ENCODE measurements around the gene EXOSC7. TPM values are rescaled to one million over a fixed set of nuclear protein-coding genes. Genes with fewer than 3 reads are reported as not detected.

The EXOSC7 gene
- total RNA-seq: 37.7 TPM

GRCh38 chr3:44976002-44976815 is at the start of gene EXOSC7, which contains the start of gene ZDHHC3:
Gene EXOSC7, plus strand, starts transcription at chr3:44976244. Its CDS starts 34 bp downstream, at chr3:44976278.
Gene ZDHHC3, minus strand, starts transcription at chr3:44976174. Its CDS starts 16,738 bp downstream, at chr3:44959436.

GRCh38 chr3:45026038-45026437 is 50.0 kb downstream of the EXOSC7 start, which contains the start of gene CLEC3B:
Gene CLEC3B, plus strand, starts transcription at chr3:45026303. Its CDS starts 60 bp downstream, at chr3:45026363.

Other genes starting within 250 kb of the EXOSC7 start
- 14.0 TPM for gene ZNF501, start 246.6 kb upstream of the EXOSC7 start, total RNA-seq
- gene KIAA1143, start 214.6 kb upstream of the EXOSC7 start, total RNA-seq: 36.4 TPM
- gene KIF15, start 214.4 kb upstream of the EXOSC7 start, total RNA-seq: 10.6 TPM
- gene TMEM42, start 114.3 kb upstream of the EXOSC7 start, total RNA-seq: 12.8 TPM
- gene TGM4, start 101.6 kb upstream of the EXOSC7 start, total RNA-seq: not detected
- 47.1 TPM for gene ZDHHC3, start 70 bp upstream of the EXOSC7 start, total RNA-seq
- 109 TPM for gene CLEC3B, start 50.1 kb downstream of the EXOSC7 start, total RNA-seq
- 2.2 TPM for gene CDCP1, start 170.1 kb downstream of the EXOSC7 start, total RNA-seq